Activated effector memory CD4-positive, alpha-beta T cell treated with Interleukin-2 at 50 U/mL for 16 hours (primary cell): ENCODE measurements around the gene HSD3B1.
"Not testable (repeated sequence)": the region's sequence is repeated elsewhere in the genome, so short reads cannot be mapped to it uniquely, and the experiment has no call there.

Experiments
- DNase-seq: peaks from one replicate; pipeline ENCODE4 v3.0.0-alpha.2; 2020

Gene HSD3B1

GRCh38 chr1:119492763-119493162 is 14.2 kb upstream of the HSD3B1 start:
- DNase-seq = no peak

GRCh38 chr1:119504831-119505230 is 2.2 kb upstream of the HSD3B1 start:
- DNase-seq = no peak

GRCh38 chr1:119510046-119510445 is 3.0 kb downstream of the HSD3B1 start:
- no peak for DNase-seq

- DNase-seq = no peak
Observed at GRCh38 chr1:119515221-119515620, 8.2 kb downstream of the HSD3B1 start.

GRCh38 chr1:119516247-119516646 is 9.2 kb downstream of the HSD3B1 start:
- no peak for DNase-seq

GRCh38 chr1:119516680-119517079 is 9.7 kb downstream of the HSD3B1 start:
- DNase-seq = no peak

GRCh38 chr1:119517667-119518066 is 10.7 kb downstream of the HSD3B1 start:
- DNase-seq = not testable (repeated sequence)

GRCh38 chr1:119531606-119532323 is 24.8 kb downstream of the HSD3B1 start:
- DNase-seq = no peak

- no peak for DNase-seq
Observed at GRCh38 chr1:119532324-119532910, 25.4 kb downstream of the HSD3B1 start.

- DNase-seq = no peak
Observed at GRCh38 chr1:119535381-119535780, 28.4 kb downstream of the HSD3B1 start.

GRCh38 chr1:119537966-119538365 is 31.0 kb downstream of the HSD3B1 start:
- no peak for DNase-seq

GRCh38 chr1:119539636-119540035 is 32.6 kb downstream of the HSD3B1 start:
- no peak for DNase-seq

GRCh38 chr1:119541389-119541788 is 34.4 kb downstream of the HSD3B1 start:
- DNase-seq = no peak

- no peak for DNase-seq
Observed at GRCh38 chr1:119542492-119542946, 35.5 kb downstream of the HSD3B1 start.

- DNase-seq = no peak
Observed at GRCh38 chr1:119544165-119544762, 37.3 kb downstream of the HSD3B1 start.

GRCh38 chr1:119546641-119547040 is 39.6 kb downstream of the HSD3B1 start:
- no peak for DNase-seq

GRCh38 chr1:119547306-119547705 is 40.3 kb downstream of the HSD3B1 start:
- no peak for DNase-seq

- DNase-seq = no peak
Observed at GRCh38 chr1:119547805-119548204, 40.8 kb downstream of the HSD3B1 start.

- no peak for DNase-seq
Observed at GRCh38 chr1:119549719-119550132, 42.7 kb downstream of the HSD3B1 start.

GRCh38 chr1:119550381-119550780 is 43.4 kb downstream of the HSD3B1 start:
- DNase-seq = no peak

- DNase-seq = no peak
Observed at GRCh38 chr1:119551218-119551617, 44.2 kb downstream of the HSD3B1 start.

GRCh38 chr1:119552656-119553055 is 45.6 kb downstream of the HSD3B1 start:
- DNase-seq = not testable (repeated sequence)

- not testable (repeated sequence) for DNase-seq
Observed at GRCh38 chr1:119553302-119554071, 46.5 kb downstream of the HSD3B1 start.
